ENCODE measurements around the gene FOXK1. TPM values are rescaled to one million over a fixed set of nuclear protein-coding genes. Genes with fewer than 3 reads are reported as not detected.

FOXK1 gene
- total and polyA plus RNA-seq, 2 experiments from 2014 or later, result 2.3 to 12.7 TPM

DNA sequence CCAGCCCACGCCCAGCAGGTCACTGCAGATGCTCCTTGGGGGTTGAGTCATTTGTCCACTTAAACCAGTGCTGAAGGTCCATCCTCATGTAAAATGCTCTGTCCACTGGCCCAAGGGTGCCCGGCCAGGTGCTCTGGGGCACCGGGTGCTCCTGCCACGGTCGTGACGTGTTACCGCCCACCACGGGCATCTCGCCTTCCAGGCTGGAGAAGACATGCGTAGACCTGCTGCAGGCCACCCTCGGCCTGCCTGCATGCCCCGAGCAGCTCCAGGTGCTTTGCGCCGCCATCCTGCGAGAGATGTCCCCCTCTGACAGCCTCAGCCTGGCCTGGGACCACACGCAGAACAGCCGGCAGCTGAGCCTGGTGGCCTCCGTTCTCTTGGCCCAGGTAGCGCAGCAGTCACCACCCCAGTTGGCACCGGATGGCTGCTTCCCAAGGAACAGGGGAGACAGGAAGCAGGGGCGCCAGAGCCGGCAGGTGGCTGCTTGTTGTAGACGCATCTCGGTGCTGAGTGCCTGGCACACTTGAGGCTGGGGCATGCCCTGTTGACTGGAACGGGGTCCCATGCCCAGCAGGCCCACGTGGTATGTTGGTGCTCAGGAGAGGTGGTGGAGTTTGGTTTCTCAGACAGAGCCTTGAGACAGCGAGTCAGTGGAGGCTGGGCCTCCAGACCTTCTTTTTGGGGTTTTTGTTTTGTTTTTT, 99.4 kb downstream of the FOXK1 start (continued):
- TF ChIP-seq, protein P1, sequence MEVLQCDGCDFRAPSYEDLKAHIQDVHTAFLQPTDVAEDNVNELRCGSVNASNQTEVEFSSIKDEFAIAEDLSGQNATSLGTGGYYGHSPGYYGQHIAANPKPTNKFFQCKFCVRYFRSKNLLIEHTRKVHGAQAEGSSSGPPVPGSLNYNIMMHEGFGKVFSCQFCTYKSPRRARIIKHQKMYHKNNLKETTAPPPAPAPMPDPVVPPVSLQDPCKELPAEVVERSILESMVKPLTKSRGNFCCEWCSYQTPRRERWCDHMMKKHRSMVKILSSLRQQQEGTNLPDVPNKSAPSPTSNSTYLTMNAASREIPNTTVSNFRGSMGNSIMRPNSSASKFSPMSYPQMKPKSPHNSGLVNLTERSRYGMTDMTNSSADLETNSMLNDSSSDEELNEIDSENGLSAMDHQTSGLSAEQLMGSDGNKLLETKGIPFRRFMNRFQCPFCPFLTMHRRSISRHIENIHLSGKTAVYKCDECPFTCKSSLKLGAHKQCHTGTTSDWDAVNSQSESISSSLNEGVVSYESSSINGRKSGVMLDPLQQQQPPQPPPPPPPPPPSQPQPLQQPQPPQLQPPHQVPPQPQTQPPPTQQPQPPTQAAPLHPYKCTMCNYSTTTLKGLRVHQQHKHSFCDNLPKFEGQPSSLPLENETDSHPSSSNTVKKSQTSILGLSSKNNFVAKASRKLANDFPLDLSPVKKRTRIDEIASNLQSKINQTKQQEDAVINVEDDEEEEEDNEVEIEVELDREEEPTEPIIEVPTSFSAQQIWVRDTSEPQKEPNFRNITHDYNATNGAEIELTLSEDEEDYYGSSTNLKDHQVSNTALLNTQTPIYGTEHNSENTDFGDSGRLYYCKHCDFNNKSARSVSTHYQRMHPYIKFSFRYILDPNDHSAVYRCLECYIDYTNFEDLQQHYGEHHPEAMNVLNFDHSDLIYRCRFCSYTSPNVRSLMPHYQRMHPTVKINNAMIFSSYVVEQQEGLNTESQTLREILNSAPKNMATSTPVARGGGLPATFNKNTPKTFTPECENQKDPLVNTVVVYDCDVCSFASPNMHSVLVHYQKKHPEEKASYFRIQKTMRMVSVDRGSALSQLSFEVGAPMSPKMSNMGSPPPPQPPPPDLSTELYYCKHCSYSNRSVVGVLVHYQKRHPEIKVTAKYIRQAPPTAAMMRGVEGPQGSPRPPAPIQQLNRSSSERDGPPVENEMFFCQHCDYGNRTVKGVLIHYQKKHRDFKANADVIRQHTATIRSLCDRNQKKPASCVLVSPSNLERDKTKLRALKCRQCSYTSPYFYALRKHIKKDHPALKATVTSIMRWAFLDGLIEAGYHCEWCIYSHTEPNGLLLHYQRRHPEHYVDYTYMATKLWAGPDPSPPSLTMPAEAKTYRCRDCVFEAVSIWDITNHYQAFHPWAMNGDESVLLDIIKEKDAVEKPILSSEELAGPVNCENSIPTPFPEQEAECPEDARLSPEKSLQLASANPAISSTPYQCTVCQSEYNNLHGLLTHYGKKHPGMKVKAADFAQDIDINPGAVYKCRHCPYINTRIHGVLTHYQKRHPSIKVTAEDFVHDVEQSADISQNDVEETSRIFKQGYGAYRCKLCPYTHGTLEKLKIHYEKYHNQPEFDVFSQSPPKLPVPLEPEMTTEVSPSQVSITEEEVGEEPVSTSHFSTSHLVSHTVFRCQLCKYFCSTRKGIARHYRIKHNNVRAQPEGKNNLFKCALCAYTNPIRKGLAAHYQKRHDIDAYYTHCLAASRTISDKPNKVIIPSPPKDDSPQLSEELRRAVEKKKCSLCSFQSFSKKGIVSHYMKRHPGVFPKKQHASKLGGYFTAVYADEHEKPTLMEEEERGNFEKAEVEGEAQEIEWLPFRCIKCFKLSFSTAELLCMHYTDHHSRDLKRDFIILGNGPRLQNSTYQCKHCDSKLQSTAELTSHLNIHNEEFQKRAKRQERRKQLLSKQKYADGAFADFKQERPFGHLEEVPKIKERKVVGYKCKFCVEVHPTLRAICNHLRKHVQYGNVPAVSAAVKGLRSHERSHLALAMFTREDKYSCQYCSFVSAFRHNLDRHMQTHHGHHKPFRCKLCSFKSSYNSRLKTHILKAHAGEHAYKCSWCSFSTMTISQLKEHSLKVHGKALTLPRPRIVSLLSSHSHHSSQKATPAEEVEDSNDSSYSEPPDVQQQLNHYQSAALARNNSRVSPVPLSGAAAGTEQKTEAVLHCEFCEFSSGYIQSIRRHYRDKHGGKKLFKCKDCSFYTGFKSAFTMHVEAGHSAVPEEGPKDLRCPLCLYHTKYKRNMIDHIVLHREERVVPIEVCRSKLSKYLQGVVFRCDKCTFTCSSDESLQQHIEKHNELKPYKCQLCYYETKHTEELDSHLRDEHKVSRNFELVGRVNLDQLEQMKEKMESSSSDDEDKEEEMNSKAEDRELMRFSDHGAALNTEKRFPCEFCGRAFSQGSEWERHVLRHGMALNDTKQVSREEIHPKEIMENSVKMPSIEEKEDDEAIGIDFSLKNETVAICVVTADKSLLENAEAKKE (CRISPR knock-in tag; IDR thresholded peaks at IDR 0.05), result no peak
- no peak for TF ChIP-seq JUNB (IDR thresholded peaks at IDR 0.05; ENCODE audit: unreplicated experiment)
- TF ChIP-seq CREB1 (CRISPR knock-in tag; IDR thresholded peaks at IDR 0.05; ENCODE audit: low read depth), result no peak
- TF ChIP-seq NANOG (IDR thresholded peaks at IDR 0.05; ENCODE audit: borderline replicate concordance), result no peak
- no peak for TF ChIP-seq EZH2phosphoT487 (IDR thresholded peaks at IDR 0.05; ENCODE audit: unreplicated experiment)
- TF ChIP-seq, protein P2, sequence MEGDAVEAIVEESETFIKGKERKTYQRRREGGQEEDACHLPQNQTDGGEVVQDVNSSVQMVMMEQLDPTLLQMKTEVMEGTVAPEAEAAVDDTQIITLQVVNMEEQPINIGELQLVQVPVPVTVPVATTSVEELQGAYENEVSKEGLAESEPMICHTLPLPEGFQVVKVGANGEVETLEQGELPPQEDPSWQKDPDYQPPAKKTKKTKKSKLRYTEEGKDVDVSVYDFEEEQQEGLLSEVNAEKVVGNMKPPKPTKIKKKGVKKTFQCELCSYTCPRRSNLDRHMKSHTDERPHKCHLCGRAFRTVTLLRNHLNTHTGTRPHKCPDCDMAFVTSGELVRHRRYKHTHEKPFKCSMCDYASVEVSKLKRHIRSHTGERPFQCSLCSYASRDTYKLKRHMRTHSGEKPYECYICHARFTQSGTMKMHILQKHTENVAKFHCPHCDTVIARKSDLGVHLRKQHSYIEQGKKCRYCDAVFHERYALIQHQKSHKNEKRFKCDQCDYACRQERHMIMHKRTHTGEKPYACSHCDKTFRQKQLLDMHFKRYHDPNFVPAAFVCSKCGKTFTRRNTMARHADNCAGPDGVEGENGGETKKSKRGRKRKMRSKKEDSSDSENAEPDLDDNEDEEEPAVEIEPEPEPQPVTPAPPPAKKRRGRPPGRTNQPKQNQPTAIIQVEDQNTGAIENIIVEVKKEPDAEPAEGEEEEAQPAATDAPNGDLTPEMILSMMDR (conservative IDR thresholded peaks at IDR 0.05; ENCODE audit: low read depth in 2 of 2), result no peak
